Midbrain (tissue), 1 donor: Measurements from ENCODE around the gene PGM1.
A peak's percentile ranks its signal among the peaks of the same experiment; 100 is the strongest.

Source experiments
- DNase-seq: peaks from one replicate; lab custom pipeline; 2025; lab: John Stamatoyannopoulos, UW

PGM1 gene

GRCh38 chr1:63665824-63666223 is 72.6 kb downstream of the PGM1 start:
- no peak for DNase-seq

GRCh38 chr1:63668298-63668697 is 75.1 kb downstream of the PGM1 start:
- no peak for DNase-seq

GRCh38 chr1:63669151-63669961 is 76.1 kb downstream of the PGM1 start:
- DNase-seq, result no peak

GRCh38 chr1:63670164-63670563 is 77.0 kb downstream of the PGM1 start:
- no peak for DNase-seq

- DNase-seq, result no peak
These were observed 78.3 kb downstream of the PGM1 start for GRCh38 chr1:63671514-63671913.

- DNase-seq, result peak; percentile 35
These were observed 81.1 kb downstream of the PGM1 start for GRCh38 chr1:63674238-63674864.

- no peak for DNase-seq
These were observed 81.7 kb downstream of the PGM1 start for GRCh38 chr1:63674865-63675419.

- no peak for DNase-seq
These were observed 82.3 kb downstream of the PGM1 start for GRCh38 chr1:63675420-63675931.

- DNase-seq, result no peak
These were observed 84.3 kb downstream of the PGM1 start for GRCh38 chr1:63677497-63677896.

GRCh38 chr1:63678200-63678599 is 85.0 kb downstream of the PGM1 start:
- DNase-seq, result no peak

- DNase-seq, result no peak
These were observed 85.9 kb downstream of the PGM1 start for GRCh38 chr1:63679076-63679475.

- DNase-seq, result no peak
These were observed 86.4 kb downstream of the PGM1 start for GRCh38 chr1:63679589-63679988.

- DNase-seq, result no peak
These were observed 89.7 kb downstream of the PGM1 start for GRCh38 chr1:63682936-63683335.

- no peak for DNase-seq
These were observed 90.5 kb downstream of the PGM1 start for GRCh38 chr1:63683759-63684158.

- DNase-seq, result no peak
These were observed 93.5 kb downstream of the PGM1 start for GRCh38 chr1:63686696-63687095.

GRCh38 chr1:63688302-63688890 is 95.2 kb downstream of the PGM1 start:
- no peak for DNase-seq

GRCh38 chr1:63690966-63691700 is 97.9 kb downstream of the PGM1 start:
- DNase-seq, result no peak

GRCh38 chr1:63691701-63692425 is 98.7 kb downstream of the PGM1 start:
- peak; percentile 77 for DNase-seq

- DNase-seq, result no peak
These were observed 100.8 kb downstream of the PGM1 start for GRCh38 chr1:63693944-63694571.

GRCh38 chr1:63698001-63698838 is 105.0 kb downstream of the PGM1 start:
- no peak for DNase-seq
